ENCODE measurements around the gene ME1. TPM values are rescaled to one million over a fixed set of nuclear protein-coding genes. Genes with fewer than 3 reads are reported as not detected.

The ME1 gene
- total and polyA plus RNA-seq, 2 donors (not counting 3 experiments of a cell fraction or from before 2014, with no cell fraction given), result 7.3 to 29.3 TPM

DNA sequence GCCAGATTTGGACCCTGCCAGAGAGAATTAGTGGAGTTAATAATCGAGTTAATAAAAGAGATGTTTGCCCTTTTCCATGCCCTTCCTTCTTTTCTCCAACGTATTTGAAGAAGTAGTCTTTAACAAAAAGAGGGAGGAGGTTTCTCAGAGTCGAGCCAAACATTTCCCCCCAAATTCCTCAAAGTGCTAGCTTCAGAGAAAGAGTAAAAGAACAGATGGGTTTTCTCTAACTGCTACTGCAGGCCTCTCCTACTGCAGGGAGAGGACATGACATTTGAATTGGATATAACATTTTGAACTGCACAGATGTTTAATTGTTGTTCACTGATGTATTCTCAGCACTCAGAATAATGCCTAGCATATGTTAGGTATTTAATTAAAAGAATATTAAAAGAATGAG lies 212.2 kb downstream of the ME1 start:
- H3K36me3 ChIP-seq (ENCODE audit: control insufficient read depth in 2 of 2, extremely low read depth in 1 of 2, insufficient read depth in 2 of 2, low read length in 2 of 2), result no peaks in the 10 kb centered on the region
- no peaks in the 10 kb centered on the region for H3K9me3 ChIP-seq (replicated peaks; ENCODE audit: control insufficient read depth, insufficient read depth, low read length)
- no peaks in the 10 kb centered on the region for H3K9me1 ChIP-seq (replicated peaks; ENCODE audit: control insufficient read depth, extremely low read depth, insufficient read depth, low read length)
- no peak overlapping the region for H3K27ac ChIP-seq (ENCODE audit: insufficient read depth, low read depth, low read length)
- no peaks in the 10 kb centered on the region for H3K79me2 ChIP-seq (ENCODE audit: control insufficient read depth, insufficient read depth, low read length)
- H2AFZ ChIP-seq (ENCODE audit: low read depth, low read length), result no peak overlapping the region
- FAIRE-seq (no peak), DNase-seq (ENCODE audit: low read depth, low spot score) (no peak)
- no TSS peak for BruUV-seq (replicated peaks)
- no peaks in the 10 kb centered on the region for H3K27me3 ChIP-seq (ENCODE audit: control insufficient read depth in 2 of 2, insufficient read depth in 2 of 2, low read length in 2 of 2)
- no peak overlapping the region for H3K9ac ChIP-seq (replicated peaks; ENCODE audit: extremely low read depth, insufficient read depth, low read length)
- no peak overlapping the region for H3K4me3 ChIP-seq (replicated peaks in 1 of 3; ENCODE audit: insufficient read depth in 1 of 3, low read depth in 1 of 3, low read length in 3 of 3)
- no peak for TF ChIP-seq POLR2AphosphoS5 (IDR thresholded peaks at IDR 0.05; ENCODE audit: insufficient read depth, low read depth, low read length)
- TF ChIP-seq, protein P1, sequence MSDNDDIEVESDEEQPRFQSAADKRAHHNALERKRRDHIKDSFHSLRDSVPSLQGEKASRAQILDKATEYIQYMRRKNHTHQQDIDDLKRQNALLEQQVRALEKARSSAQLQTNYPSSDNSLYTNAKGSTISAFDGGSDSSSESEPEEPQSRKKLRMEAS (IDR thresholded peaks at IDR 0.05; ENCODE audit: insufficient read depth, insufficient read length), result no peak
- no peak for TF ChIP-seq MYC (IDR thresholded peaks at IDR 0.05; ENCODE audit: low read depth, low read length)
- no peak for TF ChIP-seq JUN (IDR thresholded peaks at IDR 0.05; ENCODE audit: borderline replicate concordance, insufficient read depth, insufficient read length, low read depth)
- TF ChIP-seq, protein P2, sequence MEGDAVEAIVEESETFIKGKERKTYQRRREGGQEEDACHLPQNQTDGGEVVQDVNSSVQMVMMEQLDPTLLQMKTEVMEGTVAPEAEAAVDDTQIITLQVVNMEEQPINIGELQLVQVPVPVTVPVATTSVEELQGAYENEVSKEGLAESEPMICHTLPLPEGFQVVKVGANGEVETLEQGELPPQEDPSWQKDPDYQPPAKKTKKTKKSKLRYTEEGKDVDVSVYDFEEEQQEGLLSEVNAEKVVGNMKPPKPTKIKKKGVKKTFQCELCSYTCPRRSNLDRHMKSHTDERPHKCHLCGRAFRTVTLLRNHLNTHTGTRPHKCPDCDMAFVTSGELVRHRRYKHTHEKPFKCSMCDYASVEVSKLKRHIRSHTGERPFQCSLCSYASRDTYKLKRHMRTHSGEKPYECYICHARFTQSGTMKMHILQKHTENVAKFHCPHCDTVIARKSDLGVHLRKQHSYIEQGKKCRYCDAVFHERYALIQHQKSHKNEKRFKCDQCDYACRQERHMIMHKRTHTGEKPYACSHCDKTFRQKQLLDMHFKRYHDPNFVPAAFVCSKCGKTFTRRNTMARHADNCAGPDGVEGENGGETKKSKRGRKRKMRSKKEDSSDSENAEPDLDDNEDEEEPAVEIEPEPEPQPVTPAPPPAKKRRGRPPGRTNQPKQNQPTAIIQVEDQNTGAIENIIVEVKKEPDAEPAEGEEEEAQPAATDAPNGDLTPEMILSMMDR (IDR thresholded peaks at IDR 0.05; ENCODE audit: extremely low read depth in 1 of 2, insufficient read depth in 1 of 2, low read depth in 1 of 2, low read length in 2 of 2), result no peak
- no peak for TF ChIP-seq FOS (IDR thresholded peaks at IDR 0.05; ENCODE audit: borderline replicate concordance, insufficient read depth, low read length)
- no peak for TF ChIP-seq GATA2 (IDR thresholded peaks at IDR 0.05; ENCODE audit: insufficient read depth, insufficient read length, low read depth, low read length)
- TF ChIP-seq EZH2 (IDR thresholded peaks at IDR 0.05; ENCODE audit: borderline replicate concordance, low read depth, low read length, severe bottlenecking), result no peak
- TF ChIP-seq POLR2A (IDR thresholded peaks at IDR 0.05; ENCODE audit: low read depth, low read length), result no peak
- H3K4me2 ChIP-seq (ENCODE audit: insufficient read depth, low read length), result no peak overlapping the region
- POLR2A ChIA-PET, result no interaction called here
- CTCF ChIA-PET, result interaction anchor here (11.7 to 13.1 kb wide), 2 partner anchors 150 to 294 kb away, joined by 319 to 431 read pairs; partner anchors contain the start of genes DOP1A, PRSS35 and UBE3D
- no peaks in the 10 kb centered on the region for H3K4me1 ChIP-seq (ENCODE audit: control insufficient read depth, extremely low read depth, insufficient read depth, low read length)
- H4K20me1 ChIP-seq (replicated peaks; ENCODE audit: control insufficient read depth, extremely low read depth, insufficient read depth, low read length), result no peaks in the 10 kb centered on the region
- dilution Hi-C loops (cut with MboI; ENCODE audit: extremely low pct_ligation_motif_present, low sequenced_read_pairs) (loop anchor here (25.0 kb wide), 1 partner anchor 294 kb away; the partner anchor contains the start of gene PRSS35), intact Hi-C loops (cut with micrococcal nuclease) (no loop called here)

Data from endothelial cell of umbilical vein (primary cell).